HG03064 (cell line): ENCODE results near the gene TAOK3.

Experiments used
- ATAC-seq: cut with Tn5 transposase; IDR thresholded peaks from one replicate; pipeline ENCODE4 v1.9.1; 2021; ENCODE audit warnings: low read depth; ENCODE audit not compliant: unreplicated experiment

Gene TAOK3

GRCh38 chr12:118107011-118107410, 265.7 kb downstream of the TAOK3 start:
- ATAC-seq = no peak

- ATAC-seq = no peak
Observed at GRCh38 chr12:118103601-118104382, 268.9 kb downstream of the TAOK3 start, which contains the start of gene VSIG10. Gene VSIG10 (minus strand): TSS chr12:118104011. CDS start chr12:118103671, 340 bp downstream.

DNA sequence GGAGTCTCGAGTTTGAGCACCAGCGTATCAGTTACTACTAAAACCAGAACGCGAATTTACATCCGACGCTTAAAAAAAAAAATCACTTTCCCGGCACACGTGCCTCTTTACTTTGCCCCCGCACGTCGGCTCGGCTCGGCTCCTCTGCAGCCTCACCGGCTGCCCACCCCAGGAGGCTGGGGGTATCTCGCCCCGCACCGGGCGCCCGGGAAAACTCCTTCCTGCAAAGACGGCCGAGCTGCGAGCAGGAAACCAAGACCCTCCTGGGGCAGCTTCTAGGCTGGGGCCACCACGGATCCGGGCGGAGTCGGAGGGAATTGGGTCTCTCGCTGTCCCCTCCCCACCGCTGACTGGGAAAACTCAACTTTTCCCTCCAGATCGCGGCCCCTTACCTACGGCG, 269.5 kb downstream of the TAOK3 start:
- ATAC-seq = no peak

DNA sequence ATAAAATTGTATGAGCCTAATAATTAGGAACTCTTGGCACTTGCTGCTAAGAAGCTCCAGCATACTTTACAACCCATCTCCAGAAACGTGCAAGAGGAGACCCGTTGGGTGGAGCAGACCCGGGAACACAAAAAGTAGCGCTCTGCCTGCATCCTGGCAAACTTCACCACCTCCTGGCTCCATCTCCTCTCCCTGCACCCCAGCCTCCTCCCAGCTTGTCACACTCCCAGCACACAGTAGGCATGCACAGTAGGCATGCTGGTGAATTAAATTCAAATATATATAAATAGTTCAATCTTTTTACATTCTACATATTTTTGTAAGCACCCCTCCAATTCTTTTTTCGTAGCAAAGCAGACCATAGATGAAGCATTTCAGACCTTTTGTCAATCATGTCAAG, 270.1 kb downstream of the TAOK3 start:
- no peak for ATAC-seq

GRCh38 chr12:118102070-118102469, 270.6 kb downstream of the TAOK3 start:
- ATAC-seq = no peak

GRCh38 chr12:118101051-118101450, 271.7 kb downstream of the TAOK3 start:
- ATAC-seq = no peak
